Epidermal melanocyte (primary cell): ENCODE results near the gene DMAC2L.

Experiments
- DNase-seq: peaks from one replicate; pipeline ENCODE4 v3.0.0; 2011; ENCODE audit warnings: low spot score; ENCODE audit not compliant: insufficient read length

Gene DMAC2L

DNA sequence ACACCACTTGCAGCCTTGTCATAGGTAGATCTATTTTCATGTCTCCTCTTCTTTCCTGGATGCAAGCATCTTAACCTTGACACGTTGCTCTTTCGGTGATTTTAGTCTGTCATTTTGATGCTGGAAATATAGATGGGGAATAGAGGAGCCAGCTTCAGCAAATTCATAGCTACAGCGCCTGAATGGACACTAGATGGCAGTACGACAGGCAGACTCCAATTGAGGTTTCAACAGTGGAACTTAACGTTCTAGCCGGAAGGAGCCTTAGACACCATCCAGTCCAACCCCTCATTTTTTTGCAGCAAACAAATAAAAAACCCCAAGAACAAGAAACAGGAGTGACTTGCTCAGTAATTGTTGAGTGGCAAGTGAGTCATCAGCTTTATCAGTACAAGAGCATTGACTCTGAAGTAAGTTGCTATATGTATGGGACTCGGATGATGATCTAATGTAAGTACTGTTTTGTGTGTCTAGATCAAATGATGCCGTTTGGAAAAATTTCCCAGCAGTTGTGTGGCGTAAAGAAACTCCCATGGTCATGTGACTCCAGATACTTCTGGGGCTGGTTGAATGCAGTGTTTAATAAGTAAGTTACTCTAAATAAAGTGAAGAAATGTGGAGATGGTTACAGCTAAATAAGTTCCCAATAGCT, 9.0 kb downstream of the DMAC2L start:
- peak; percentile 78 for DNase-seq

DNA sequence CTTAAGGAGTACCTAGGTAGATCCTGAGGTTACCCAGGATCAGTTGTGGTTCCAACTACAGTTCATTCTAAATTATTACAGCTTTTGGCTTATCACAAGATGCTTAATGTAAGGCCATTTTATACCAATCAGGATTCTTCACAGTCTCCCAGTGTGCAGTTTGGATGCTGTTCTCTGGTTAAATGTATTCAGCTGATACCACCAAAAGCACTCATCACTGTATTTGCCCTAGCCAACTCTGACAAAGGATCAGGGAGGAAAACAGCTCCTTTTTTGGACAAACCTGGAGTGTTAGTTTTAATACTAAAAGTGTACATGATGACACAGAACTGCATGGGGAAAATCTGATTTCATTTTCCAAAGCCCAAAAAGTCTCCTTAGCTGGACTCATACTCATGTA, 19.5 kb downstream of the DMAC2L start:
- no peak for DNase-seq

DNA sequence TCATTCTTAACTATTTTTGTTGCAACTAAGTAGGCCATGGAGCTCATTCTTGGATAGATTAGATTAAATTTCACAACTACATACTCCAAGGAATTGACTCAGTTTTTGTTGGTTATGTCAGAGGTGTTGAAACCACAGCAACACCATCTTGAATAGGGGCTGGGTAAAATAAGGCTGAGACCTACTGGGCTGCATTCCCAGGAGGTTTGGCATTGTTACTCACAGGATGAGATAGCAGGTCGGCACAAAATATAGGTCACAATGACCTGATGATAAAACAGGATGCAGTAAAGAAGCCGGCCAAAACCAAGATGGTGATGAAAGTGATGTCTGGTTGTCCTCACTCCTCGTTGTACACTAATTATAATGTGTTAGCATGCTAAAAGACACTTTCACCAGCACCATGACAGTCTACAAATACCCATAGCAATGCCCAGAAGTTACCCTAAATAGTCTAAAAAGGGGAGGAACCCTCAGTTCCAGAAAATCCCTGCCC, 20.9 kb downstream of the DMAC2L start:
- DNase-seq, result no peak

DNA sequence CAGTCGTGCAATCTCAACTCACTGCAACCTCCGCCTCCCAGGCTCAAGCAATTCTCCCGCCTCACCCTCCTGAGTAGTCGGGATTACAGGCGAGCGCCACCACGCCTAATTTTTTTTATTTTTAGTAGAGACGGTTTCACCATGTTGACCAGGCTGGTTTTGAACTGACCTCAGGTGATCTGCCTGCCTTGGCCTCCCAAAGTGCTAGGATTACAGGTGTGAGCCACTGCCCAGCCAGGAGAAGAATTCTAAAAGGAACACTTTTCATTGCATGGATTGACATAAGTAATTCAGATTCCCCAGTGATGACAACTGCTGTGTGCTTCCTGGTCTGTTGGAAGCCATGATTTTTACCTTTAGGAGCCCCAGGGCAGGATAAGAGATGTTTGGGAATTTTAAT, 22.1 kb downstream of the DMAC2L start:
- DNase-seq, result no peak

DNA sequence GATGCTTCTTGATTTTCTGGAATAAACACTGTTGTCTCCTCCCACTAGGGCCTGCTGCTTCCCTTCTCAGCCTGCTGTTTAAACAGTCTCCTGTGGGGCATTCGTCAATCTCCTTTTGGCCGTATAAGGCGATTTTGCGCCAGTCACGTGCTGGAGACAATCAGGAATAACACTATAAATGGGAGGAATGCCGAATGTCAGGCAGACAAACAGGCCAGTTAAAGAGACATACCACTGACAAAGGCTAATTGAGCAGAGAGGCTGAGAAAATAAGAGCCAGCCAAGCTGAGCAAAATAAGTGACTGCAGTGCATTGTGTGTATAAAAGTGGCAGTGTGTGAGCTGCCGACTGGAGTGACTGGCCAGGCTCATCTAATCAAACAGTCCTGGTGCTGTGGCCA, 23.3 kb downstream of the DMAC2L start:
- DNase-seq, result peak; percentile 49

DNA sequence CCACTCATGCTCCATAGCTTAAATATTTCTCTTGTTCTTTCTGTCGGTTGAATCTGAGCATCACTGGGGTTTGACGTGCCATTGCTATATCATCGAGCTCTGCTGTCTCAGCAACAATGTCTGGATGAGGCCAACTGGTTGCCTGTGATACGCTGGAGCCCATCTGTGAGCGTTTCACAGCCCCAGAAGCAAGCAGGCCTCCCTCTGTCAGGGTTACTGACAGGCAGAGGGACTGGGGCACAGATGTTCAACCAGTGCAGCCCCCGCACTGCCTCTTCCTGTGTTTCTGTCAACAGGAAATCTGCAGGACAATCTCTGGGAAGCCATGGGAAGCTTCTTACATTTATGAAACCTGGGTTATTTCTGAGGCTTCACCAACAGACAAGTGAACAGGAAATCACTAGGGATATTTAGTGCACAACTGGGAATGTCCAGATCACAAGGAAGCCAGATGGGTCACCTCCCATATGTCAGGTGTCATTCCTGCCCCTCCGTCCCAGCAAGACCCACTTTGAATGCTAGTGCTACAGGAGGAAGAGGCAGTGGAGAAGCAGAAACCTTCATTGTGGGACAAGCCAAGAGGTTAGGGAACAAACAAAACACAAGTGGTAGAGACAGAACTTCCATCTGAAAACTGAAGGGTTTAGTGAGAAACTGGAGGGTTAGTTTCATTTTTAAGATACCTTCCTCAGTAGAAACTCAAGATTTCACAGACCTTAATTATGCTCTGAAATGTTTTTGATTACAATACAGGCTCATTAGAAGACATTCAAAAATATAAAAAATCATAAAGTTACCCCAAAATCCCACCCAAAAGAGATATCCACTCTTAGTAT, 24.1 kb downstream of the DMAC2L start:
- DNase-seq, result no peak

DNA sequence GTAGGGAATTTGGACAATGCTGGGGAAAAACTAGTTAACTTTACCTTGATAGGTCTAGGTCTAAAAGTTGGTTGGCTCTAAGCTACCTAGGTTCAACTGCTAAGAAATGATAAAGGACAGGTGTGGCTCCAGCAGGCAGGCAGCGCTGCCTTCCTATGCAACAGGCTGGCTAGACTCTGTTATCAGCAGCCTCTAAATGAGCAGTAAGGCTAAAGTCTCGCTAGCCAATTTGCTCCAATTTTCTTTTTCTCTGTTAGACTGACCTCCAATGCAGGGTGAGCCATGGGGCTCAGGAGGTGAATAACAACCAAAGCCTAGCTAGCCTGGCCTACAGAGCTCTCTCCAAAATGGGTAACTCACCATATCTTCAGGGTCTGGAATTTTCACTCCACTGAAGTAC, 26.5 kb downstream of the DMAC2L start:
- no peak for DNase-seq

DNA sequence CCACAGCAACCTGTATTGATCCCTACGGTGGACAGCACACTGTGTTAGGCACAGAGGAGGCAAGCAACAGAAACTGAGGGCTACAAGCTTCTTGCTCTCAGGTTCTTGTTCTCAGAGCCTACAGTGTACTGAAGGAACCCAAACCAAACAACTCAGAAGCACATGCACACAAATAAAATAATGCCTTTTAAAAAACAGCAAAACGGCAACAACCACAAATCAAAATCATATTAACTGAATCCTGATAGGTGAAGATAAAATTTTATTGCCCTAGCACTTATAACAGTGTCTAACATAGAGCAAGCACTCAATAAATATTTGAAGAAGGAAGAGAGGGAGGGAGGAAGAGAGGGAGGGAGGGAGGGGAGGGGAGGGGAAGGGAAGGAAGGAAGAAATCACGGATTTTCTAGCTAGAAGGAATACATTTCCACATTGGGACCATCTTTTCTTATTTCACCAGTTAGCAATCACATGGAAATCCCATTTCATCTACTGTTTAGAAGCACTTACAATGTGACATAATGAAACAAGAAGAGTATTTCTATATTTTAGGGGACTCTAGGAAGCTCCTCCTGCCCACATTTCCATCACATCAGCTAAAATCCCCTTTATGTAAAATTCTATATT, 27.2 kb downstream of the DMAC2L start:
- no peak for DNase-seq

DNA sequence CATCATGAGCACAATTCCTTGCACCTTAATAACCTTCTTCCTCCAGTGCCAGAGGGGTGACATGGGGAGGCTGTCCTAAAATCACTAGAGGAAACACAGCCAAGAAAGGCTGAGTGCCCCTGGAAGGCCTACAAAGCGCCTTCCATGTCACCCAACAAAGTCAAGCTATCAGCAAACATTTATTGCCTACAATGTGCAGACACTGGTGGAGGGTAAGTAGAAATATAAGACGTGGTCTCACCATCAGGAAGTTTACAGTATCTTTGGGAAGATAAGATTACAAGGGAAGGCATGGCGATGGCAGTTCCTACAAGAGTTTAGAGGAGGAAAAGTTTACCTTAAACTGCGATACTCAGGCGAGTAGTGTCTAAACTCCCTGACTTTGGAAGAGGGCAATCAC, 27.9 kb downstream of the DMAC2L start:
- no peak for DNase-seq

DNA sequence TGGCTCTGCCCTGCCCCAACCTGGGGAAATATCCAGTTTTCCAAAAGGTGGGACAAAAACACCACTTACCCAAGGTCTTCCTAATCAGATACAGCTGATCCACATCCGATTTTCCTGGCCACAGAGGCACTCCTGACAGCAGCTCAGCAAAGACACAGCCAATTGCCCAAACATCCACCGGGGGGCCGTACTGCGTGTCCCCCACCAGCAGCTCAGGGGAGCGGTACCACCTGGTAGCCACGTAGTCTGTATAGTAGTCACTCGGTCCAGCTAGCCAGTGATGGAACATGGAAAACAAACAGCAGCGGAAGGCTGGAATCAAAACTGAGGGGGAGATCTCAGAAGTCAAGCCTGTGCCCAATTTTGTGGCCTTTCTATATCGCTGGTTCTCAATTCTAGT, 28.8 kb downstream of the DMAC2L start:
- DNase-seq, result no peak

DNA sequence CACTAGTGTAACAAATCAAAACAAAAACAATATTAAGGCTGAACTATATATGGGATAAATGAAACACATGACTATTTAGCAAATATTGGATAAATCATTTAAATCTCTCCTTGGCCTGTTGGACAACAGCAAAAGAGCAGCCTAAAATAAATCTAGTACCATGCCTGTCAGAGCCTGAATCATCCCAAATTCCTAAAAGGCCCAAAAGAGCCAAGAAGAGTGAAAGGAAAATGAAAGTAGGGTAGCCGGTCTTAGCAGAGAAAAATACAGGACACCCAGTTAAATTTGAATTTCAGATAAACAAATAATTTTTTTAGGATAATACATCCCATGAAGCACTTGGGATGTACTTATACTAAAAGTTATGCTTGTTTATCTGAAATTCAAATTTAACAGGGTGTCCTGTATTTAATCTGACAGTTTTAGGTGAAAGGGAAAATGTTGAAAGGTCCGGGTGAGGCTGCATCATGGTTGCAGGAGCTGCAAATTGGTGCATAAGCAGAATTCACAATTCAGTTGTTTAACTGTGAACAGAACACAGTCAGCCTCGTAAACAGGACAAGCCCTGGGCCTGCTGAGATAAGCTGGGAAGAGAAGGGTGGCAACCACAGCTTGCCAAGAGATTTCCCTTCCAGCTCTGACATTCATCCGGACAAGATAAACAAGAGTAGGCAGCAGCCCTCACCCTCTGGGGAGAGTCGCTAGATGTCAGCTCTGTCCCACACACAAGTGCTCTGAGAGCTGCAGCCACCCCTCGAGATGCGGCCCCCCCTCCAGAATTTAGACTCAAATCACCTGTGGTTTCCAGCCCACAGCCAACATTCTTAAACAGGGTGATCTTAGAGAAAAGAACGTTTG, 30.3 kb downstream of the DMAC2L start:
- peak; percentile 27 for DNase-seq

DNA sequence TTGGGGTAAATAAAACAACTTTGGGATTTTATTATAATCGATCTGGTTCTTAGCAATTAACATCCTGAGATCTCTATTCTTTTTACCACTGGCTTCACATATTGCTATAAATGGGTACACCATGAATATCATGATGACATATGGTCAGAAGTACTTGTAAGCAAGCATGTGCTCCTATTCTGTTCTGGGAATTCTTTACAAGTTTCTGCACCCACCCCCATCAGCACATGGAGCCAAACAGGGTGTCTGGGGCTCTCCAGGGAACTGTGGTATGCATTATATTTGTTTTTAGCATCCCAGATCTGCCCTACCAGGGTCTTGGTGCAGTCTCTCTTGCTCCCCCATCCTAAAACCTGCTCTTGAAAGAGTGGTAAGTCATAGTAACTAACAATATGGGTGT, 31.3 kb downstream of the DMAC2L start:
- no peak for DNase-seq

DNA sequence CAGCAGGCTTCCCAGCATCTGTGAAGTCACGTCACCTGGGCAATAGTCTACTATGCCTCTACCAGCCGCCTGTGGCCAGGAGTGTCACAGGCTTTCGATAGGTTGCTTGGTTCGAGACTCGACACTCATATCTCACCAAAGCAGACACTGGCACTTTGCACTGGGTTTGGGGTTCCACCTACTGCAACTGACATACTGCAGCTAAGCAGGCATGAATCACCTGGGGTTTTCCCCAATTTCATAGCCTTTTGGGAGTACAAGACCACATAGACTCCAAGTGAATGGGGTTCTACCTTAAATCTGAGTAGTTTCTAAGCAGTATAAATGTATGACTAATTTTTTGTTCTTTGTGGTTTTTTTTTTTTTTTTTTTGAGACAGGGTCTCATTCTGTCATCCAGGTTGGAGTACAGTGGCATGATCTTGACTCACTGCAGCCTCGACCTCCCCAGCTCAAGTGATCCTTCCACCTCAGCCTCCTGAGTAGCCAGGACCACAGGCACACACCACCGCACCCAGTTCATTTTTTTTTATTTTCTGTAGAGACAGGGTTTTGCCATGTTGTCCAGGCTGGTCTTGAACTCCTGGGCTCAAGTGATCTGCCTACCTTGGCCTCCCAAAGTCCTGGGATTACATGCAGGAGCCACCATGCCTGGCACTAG, 32.1 kb downstream of the DMAC2L start:
- no peak for DNase-seq

DNA sequence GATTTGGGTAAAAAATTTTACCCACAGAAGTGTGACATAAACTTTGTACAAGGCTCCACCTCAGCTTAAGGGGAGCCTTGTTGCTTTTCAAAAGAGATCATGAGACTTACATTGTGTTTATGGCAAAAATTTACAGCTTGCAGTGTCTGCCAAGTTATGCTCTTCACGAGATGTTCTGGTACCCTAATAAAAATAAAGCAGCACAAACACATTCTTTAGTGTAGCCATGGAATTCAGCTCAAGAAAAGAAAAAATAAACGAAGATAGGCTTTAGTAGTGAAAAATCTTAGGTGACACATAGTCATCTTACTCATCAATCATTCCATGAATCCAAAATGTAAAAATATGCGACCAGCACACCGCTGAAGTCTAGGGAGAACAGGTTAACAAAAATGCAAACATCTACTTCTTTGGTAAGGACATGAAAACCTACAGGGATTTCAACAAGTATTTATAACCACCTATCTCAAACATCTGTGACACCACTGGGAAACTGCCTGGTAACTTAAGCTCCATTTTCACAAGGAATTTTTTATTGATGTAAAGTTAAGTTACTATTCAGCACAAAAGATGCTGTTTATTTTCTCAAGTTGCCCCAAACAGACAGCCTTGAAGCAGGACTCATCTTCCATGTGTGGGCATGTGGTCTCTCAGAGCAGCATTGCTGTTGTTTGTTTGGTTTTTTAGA, 32.9 kb downstream of the DMAC2L start:
- no peak for DNase-seq

DNA sequence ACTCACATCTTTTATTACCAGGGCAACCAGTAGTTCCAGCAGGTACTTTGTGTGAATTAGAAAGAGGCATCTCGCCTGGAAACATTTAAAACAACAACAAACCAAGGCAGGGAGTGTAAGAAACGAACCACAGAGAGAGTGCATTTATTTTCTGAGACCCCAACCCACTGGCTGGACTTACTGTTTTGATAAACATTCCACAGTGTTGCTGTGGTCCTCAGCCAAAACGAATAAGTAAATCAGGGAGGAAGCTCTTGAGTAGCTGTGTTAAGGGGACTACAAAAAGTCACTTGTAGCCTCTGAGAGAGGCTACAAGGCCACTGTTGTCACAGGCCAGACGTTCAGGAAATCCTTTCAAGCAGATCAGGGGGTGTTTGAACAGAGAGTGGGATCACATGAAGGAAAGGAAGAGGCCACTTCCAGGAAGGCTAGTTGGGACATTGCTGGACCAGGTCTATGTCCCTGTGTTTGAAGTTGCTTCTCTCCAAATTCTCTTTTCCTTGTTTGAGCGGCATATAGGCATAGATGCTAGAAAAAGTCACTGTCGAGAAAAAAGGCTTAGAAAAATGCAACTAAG, 33.8 kb downstream of the DMAC2L start:
- DNase-seq, result no peak

DNA sequence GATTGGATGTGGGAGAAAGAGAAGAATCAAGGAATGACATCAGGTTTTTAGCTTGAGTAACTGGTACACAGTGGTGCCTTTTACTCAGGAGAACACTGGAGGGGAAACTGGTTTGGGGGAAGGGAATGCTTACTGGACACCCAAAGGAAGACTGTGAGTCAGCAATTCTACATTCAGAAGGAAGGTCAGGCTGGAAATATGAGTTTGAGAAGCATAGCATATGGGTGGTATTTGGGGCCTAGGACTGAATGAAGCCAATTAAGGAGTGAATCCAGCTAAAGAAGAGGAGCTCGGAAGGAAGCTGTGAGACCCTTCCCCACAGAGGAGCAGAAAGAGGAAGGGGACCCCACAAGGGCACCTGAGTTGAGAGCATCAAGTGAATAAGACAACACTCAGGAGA, 35.4 kb downstream of the DMAC2L start:
- no peak for DNase-seq

DNA sequence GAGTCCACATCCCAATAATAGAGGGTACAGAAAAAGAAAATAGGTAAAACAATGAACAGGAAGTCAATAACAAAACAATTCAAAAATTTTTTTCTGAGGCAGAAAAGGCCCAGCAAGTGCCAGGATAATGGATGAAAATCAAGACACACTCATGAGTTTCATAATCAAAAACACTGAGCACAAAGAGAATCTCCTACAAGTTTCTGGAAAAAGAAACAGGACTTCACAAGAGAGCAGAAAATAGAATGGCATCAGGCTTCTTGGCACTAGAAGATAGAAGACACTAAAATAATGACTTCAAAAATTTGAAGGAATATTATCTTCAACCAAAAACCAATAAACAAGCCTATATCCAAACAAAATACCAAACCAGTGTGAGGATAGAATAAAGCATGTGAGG, 36.8 kb downstream of the DMAC2L start:
- no peak for DNase-seq

DNA sequence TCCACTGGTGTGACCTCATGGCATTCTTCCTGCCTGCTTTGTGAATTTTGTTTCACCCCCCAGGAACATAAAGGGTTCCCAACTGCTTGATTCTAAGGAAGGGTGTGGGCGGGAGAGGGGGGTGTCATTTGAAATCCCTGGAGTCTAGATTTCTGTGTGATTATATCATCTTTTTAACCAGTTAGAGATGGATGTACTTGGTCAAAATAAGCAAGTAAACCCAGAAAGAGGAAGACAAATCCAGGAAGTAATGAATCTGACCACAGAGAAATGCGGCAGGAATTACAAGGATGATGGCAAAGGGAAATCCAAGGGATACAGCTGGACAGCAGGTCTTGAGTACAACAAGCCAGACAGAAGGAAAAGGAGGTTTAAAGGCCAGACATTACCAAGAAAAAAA, 38.9 kb downstream of the DMAC2L start:
- DNase-seq, result no peak

DNA sequence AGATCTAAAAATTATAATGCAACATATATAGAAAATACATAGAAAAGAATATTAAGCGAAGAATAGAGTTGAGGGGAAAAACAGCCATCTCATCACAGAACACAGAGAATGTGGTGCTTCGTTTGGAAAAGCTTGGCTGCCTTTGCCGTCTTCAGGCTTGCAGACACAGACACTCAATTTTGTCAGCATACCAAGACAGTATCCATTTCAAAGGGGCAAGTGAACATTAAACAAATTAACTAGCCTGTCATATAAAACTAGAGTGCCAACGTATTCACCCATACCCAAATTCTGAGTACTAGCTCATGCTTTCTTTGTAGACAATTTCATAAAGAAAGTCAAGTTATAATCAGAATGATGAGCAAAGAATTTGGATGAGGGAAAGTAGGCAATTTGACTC, 40.5 kb downstream of the DMAC2L start:
- DNase-seq, result no peak

DNA sequence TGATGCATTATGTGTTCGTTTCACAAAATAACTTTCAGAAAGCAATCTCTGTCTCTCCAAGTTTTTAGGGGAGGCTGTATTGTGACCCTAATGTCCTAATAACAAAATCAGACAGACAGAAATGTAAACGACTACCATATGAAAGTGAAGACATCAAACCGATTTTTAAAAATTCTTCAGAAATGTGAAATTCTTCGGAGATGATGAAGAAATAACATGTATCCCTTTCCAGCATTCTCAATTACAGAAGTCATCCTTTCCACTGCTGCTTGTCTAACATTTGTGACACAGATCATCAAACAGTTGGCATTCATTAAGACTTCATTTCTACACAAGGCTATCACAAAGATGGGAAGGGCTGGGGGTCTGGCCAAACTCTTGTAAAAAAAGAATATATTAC, 41.0 kb downstream of the DMAC2L start:
- no peak for DNase-seq
